GM12892 (cell line): ENCODE results near the gene RECK.

Source experiments
- DNase-seq: peaks from one replicate; pipeline ENCODE4 v3.0.0; 2011; ENCODE audit not compliant: insufficient read length
- FAIRE-seq: peaks from 2 replicates; lab custom pipeline; 2011; peaks lifted over from hg19 to GRCh38; lab: Jason Lieb, UNC
- POLR2A ChIP-seq: IDR thresholded peaks from 2 replicates; pipeline ENCODE4 v1.6.1; 2011; ENCODE audit warnings: low read depth, low read length, control low read depth
- POLR2AphosphoS5 ChIP-seq: IDR thresholded peaks from 2 replicates; pipeline ENCODE4 v1.6.1; 2011; ENCODE audit warnings: low read depth, low read length, control low read depth
- TAF1 ChIP-seq: IDR thresholded peaks from 2 replicates; pipeline ENCODE4 v1.6.1; 2011; ENCODE audit warnings: low read depth, mild to moderate bottlenecking, control low read depth, low read length, borderline replicate concordance

RECK gene

DNA sequence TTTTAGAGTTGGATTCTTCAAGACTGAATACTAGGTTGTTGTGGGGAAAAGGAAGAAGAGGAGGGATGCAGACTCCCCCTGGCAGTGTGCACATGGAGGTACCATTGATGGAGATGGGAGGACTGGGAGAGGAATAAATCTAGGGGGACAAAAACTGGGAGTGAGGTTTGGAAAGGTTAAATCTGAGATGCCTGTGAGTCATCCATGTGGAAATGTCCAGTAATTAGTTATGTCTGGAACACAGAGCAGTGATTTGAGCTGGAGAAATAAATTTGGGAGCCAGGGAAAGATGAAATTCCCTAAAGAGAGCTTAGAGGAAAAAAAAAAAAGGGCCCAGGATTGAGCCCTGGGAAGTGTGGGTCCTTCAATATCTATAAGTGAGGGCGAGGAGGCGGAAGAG is 124.5 kb downstream of the RECK start:
- TF ChIP-seq POLR2A (no peak), POLR2AphosphoS5 (no peak), TAF1 (no peak)
- no peak for FAIRE-seq
- DNase-seq = no peak

GRCh38 chr9:36162211-36162738 is 125.6 kb downstream of the RECK start:
- no peak for TF ChIP-seq TAF1
- TF ChIP-seq POLR2A = no peak
- no peak for TF ChIP-seq POLR2AphosphoS5
- FAIRE-seq = no peak
- DNase-seq = no peak

DNA sequence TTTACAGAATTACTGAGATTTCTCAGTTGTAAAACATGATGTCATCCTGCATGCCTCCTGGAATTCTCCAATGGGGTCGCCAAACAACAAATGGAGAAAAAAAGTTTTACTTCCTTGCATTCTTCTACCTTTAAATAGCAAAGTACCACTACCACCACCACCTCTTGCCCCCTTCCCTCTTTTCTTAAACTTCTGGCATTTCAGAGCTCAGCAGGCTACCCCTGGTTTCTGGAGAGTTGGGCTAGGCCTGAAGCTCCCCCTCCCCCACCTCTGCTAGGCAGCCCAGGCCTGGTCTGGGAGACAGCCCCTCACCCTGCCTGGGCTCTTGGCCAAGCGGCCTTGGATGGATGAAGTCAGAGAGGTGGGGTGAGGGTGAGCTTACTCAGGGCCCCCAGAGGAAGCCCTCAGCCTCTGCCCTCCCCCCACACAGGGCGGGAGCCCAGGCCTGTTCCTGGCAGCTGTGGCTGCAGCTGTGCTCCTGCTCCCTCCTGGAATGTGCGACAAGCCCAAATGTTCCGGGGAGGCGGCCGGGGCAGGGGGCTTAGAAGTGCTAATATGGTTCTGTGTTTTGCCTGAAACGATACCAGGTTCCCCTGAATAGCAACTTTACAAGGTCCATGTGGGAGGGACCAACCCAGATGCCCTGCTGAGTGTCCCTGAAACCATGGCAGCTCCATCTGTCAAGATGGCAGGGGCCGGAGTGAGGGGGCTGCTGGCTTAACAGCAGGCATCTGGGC is 126.5 kb downstream of the RECK start:
- DNase-seq = no peak
- FAIRE-seq = no peak
- TF ChIP-seq TAF1 (no peak), POLR2AphosphoS5 (no peak), POLR2A (no peak)

DNA sequence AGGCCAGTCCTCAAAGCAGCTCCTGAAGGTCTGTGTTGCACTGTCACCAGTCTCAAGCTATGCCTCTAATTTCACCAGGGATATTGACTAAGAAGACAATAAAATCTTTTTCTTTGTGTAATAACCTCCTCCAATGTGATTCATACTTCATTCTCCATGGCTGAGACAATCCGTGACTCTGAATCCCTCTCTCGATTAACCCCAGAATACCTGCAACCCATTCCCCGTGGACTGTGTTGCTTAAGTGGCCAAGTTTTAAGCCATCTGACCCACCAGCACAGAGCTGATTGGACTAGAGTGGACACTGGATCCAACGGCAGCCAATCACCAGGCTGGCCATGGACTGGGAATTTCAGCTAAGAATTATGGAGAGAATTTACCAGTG is 127.1 kb downstream of the RECK start:
- TF ChIP-seq POLR2AphosphoS5 (no peak), POLR2A (no peak), TAF1 (no peak)
- FAIRE-seq = no peak

DNA sequence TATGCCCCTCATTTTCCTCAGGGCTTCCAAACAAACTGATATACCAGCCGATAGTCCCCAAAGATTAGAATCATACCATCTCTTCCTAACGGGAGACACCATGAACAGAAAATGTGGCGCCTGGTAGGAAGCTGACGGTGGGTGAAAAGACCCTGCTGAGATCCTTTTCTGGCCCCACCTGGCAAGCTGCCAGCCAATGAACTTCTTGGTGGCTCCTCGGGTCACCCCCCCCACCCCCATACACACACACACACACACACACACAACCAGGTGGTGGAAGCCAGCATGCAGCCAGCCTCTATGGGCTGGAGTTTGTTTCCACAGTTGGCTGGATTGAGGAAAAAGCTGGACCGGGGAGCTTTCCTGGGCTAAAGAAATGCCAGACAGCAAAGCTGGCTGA is 127.7 kb downstream of the RECK start:
- DNase-seq = no peak
- FAIRE-seq = no peak
- TF ChIP-seq TAF1 = no peak
- no peak for TF ChIP-seq POLR2AphosphoS5
- TF ChIP-seq POLR2A = no peak

More for the DNA sequence above, 127.1 kb downstream of the RECK start:
- DNase-seq = no peak

DNA sequence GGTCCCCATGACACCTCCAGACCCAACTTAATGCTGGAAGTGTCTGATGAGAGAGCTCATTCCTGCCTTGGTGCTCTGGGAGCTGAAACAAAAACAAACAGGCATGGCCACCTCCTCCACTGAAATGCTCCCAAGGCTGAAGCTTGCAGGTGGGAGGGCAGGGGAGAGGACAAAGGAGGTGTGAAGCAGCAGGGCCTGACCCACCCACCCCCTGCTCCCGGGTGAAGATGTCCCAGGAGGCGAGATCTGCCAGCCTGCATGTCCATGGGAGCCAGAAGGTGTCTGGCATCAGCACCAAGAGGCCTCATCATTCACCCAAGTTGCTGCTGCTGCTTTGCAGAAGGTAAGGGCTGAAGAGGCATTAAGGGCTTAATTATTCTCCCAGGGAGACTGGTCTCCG is 128.3 kb downstream of the RECK start:
- FAIRE-seq (no peak), DNase-seq (no peak)
- TF ChIP-seq POLR2AphosphoS5 (no peak), POLR2A (no peak), TAF1 (no peak)

DNA sequence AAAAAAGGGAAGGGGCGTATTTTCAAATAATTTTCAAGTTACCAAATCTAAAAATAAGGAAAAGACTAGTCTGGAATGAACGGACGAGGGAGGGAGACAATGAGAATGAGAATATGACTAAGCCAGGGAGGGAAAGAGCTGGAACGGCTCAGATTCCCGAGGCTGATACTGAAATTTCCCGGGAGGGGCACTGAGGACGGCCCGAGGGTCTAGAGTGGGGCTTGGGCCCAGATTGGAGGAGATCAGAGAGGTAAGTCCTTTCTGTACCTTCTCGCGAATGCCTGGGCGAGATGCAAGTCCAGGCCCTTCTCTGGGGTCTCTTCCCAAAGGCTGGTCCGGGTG is 129.1 kb downstream of the RECK start:
- no peak for TF ChIP-seq POLR2AphosphoS5
- no peak for TF ChIP-seq POLR2A
- TF ChIP-seq TAF1 = no peak
- FAIRE-seq (no peak), DNase-seq (no peak)

DNA sequence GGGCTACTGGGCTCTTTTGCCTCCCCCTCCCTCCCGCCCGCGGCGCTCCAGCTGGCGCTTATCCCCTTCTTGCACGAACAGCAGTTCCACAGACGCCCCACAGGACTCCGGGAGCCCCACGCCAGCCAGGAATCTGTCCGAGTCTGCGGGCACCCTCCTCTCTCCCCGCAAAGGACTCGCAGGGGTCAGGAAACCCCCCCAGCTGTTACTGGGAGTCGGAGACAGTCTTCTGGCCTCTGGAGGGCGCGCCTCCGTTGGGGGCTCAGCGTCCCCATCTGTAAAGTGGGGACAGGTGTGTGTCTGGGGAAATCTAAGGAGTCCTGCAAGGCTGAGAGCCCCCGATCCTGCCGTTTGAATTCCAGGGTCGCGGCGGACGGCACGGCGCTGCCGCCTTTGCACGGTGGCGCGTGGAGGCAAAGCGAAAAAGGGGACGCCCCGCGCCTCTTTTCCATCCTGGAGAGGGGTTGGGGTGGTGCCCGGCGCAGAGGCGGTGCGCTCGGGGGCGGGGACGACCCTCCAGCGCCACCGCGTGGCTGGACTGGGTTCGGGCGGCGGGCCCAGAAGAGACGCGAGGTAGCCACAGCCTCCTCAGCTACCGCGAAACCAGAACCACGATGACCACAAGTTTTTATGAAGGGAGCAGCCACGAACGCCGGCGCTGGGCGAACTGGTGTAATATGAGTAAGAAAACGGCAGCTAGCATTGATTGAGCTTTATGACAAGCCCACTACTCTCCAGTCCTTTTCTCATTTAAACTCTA is 129.6 kb downstream of the RECK start:
- FAIRE-seq = peak; percentile 97
- no peak for TF ChIP-seq POLR2AphosphoS5
- TF ChIP-seq POLR2A = no peak
- TF ChIP-seq TAF1 = no peak

GRCh38 chr9:36169166-36169565 is 132.5 kb downstream of the RECK start, which contains the start of gene CCIN:
Gene CCIN, plus strand, starts transcription at chr9:36169388. Its CDS starts 115 bp downstream, at chr9:36169503.
- TF ChIP-seq TAF1 (no peak), POLR2A (no peak), POLR2AphosphoS5 (no peak)
- FAIRE-seq = no peak
- no peak for DNase-seq

More for the DNA sequence above, 129.6 kb downstream of the RECK start:
- DNase-seq = peak; percentile 93

- no peak for DNase-seq
- no peak for FAIRE-seq
- TF ChIP-seq POLR2AphosphoS5 (no peak), POLR2A (no peak), TAF1 (no peak)
Measured at GRCh38 chr9:36169708-36170107, 133.0 kb downstream of the RECK start.

- FAIRE-seq (no peak), DNase-seq (no peak)
- TF ChIP-seq POLR2AphosphoS5 (no peak), TAF1 (no peak), POLR2A (no peak)
Measured at GRCh38 chr9:36170531-36170930, 133.8 kb downstream of the RECK start.

DNA sequence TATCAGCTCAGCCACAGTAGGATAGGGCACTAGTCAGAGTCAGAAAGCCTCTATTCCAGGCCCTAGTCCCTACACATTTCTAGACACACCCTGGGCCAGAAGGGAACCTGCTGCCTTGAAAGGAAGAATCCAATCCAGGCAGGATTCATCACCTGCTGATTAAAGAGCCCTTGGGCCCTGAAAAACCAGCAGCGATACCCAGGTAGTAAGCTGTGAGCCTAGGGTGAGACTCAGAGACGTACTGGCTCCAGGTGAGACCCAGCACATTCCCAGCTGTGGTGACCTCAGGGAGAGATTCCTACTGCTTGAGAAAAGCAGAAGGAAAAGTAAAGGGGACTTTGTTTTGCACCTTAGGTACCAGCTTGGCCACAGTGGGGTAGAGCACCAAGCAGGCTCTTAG is 137.1 kb downstream of the RECK start:
- DNase-seq = no peak
- FAIRE-seq = no peak
- TF ChIP-seq POLR2A (no peak), POLR2AphosphoS5 (no peak), TAF1 (no peak)
